ENCODE data around the gene ARMC9.
"Not testable (repeated sequence)": the region's sequence is repeated elsewhere in the genome, so short reads cannot be mapped to it uniquely, and the experiment has no call there.

GRCh38 chr2:231178805-231179204 lies 19.6 kb upstream of the ARMC9 start:
- TF ChIP-seq, protein P1, sequence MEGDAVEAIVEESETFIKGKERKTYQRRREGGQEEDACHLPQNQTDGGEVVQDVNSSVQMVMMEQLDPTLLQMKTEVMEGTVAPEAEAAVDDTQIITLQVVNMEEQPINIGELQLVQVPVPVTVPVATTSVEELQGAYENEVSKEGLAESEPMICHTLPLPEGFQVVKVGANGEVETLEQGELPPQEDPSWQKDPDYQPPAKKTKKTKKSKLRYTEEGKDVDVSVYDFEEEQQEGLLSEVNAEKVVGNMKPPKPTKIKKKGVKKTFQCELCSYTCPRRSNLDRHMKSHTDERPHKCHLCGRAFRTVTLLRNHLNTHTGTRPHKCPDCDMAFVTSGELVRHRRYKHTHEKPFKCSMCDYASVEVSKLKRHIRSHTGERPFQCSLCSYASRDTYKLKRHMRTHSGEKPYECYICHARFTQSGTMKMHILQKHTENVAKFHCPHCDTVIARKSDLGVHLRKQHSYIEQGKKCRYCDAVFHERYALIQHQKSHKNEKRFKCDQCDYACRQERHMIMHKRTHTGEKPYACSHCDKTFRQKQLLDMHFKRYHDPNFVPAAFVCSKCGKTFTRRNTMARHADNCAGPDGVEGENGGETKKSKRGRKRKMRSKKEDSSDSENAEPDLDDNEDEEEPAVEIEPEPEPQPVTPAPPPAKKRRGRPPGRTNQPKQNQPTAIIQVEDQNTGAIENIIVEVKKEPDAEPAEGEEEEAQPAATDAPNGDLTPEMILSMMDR (conservative IDR thresholded peaks at IDR 0.05; ENCODE audit: low read depth, low read length): not testable (repeated sequence)
- TF ChIP-seq EZH2 (IDR thresholded peaks at IDR 0.05; ENCODE audit: borderline replicate concordance, low read depth, low read length, poor library complexity, severe bottlenecking): not testable (repeated sequence)
